Neural cell (in vitro differentiated cells): ENCODE data around the gene ATP1B2. TPM values are rescaled to one million over a fixed set of nuclear protein-coding genes. Genes with fewer than 3 reads are reported as not detected.

Experiments
- H2AFZ ChIP-seq: fragments of 200-600, 300-800 bp; sonication (generic), shearing (Covaris generic); 2 replicates; pipeline ENCODE4 v1.6.0; 2014; ENCODE audit warnings: low read depth, mild to moderate bottlenecking, antibody characterized with exemption, low read length, moderate library complexity
- H3F3A ChIP-seq: fragments of 200-600 bp; shearing (Covaris generic); 2 replicates; pipeline ENCODE4 v1.6.1; 2016; ENCODE audit warnings: mild to moderate bottlenecking, moderate library complexity, mixed read lengths, antibody characterized with exemption, low read length; ENCODE audit not compliant: insufficient read depth, poor library complexity, severe bottlenecking
- H3K27ac ChIP-seq: fragments of 200-600, 300-800 bp; sonication (generic), shearing (Covaris generic); 2 replicates; pipeline ENCODE4 v1.5.1; 2014; ENCODE audit warnings: mild to moderate bottlenecking, low read length, moderate library complexity
- H3K27me3 ChIP-seq: fragments of 300-800, 200-600 bp; sonication (generic), shearing (Covaris generic); 2 replicates; pipeline ENCODE4 v1.6.0; 2014; ENCODE audit warnings: mild to moderate bottlenecking, low read depth, low read length, moderate library complexity; ENCODE audit not compliant: insufficient read depth
- H3K36me3 ChIP-seq: fragments of 300-800, 200-600 bp; sonication (generic), shearing (Covaris generic); 2 replicates; pipeline ENCODE4 v1.5.1; 2014; ENCODE audit warnings: mild to moderate bottlenecking, antibody characterized with exemption, low read length, moderate library complexity; ENCODE audit not compliant: insufficient read depth
- H3K4me2 ChIP-seq: fragments of 300-800, 200-600 bp; sonication (generic), shearing (Covaris generic); 2 replicates; pipeline ENCODE4 v1.6.0; 2014; ENCODE audit warnings: mild to moderate bottlenecking, low read length
- H3K4me3 ChIP-seq: fragments of 300-800, 200-600 bp; sonication (generic), shearing (Covaris generic); 2 replicates; pipeline ENCODE4 v1.5.1; 2014; ENCODE audit warnings: mild to moderate bottlenecking, low read length, moderate library complexity
- H3K79me2 ChIP-seq: fragments of 200-600 bp; shearing (Covaris generic); replicated peaks from 2 replicates; pipeline ENCODE4 v1.6.0; 2014; ENCODE audit warnings: mild to moderate bottlenecking, low read length, moderate library complexity; ENCODE audit not compliant: insufficient read depth
- H3K9ac ChIP-seq: fragments of 300-800, 200-600 bp; sonication (generic), shearing (Covaris generic); 2 replicates; pipeline ENCODE4 v1.6.1; 2016; ENCODE audit warnings: mild to moderate bottlenecking, low read length, mixed read lengths
- H3K9me2 ChIP-seq: fragments of 200-600 bp; shearing (Covaris generic); 2 replicates; pipeline ENCODE4 v1.6.1; 2016; ENCODE audit warnings: mild to moderate bottlenecking, low read length, mixed read lengths; ENCODE audit not compliant: insufficient read depth
- H3K9me3 ChIP-seq: fragments of 200-600, 300-800 bp; sonication (generic), shearing (Covaris generic); 2 replicates; pipeline ENCODE4 v1.6.1; 2016; ENCODE audit warnings: mild to moderate bottlenecking, mixed run types, low read length, moderate library complexity, mixed read lengths
- H4K20me1 ChIP-seq: fragments of 200-600 bp; shearing (Covaris generic); 2 replicates; pipeline ENCODE4 v1.6.1; 2016; ENCODE audit warnings: mild to moderate bottlenecking, mixed run types; ENCODE audit not compliant: insufficient read depth
- EP300 ChIP-seq: fragments of 450-650 bp; conservative IDR thresholded peaks from 2 replicates; pipeline ENCODE4 v1.6.1; 2014; ENCODE audit warnings: antibody characterized with exemption, mild to moderate bottlenecking, moderate library complexity; ENCODE audit not compliant: poor library complexity, severe bottlenecking
- EZH2 ChIP-seq: fragments of 200-600, 300-800 bp; shearing (Covaris generic), sonication (generic); IDR thresholded peaks from 2 replicates; pipeline ENCODE4 v1.6.1; 2014; ENCODE audit warnings: antibody characterized with exemption, low read length, borderline replicate concordance, mild to moderate bottlenecking; ENCODE audit not compliant: insufficient read depth, poor library complexity, severe bottlenecking
- MXI1 ChIP-seq: fragments of 450-650 bp; conservative IDR thresholded peaks from 2 replicates; pipeline ENCODE4 v1.6.1; 2014; ENCODE audit warnings: antibody characterized with exemption, mild to moderate bottlenecking; ENCODE audit not compliant: poor library complexity, severe bottlenecking
- POLR2AphosphoS5 ChIP-seq: IDR thresholded peaks from 2 replicates; pipeline ENCODE4 v1.6.1; 2012
- RAD21 ChIP-seq: fragments of 450-650 bp; conservative IDR thresholded peaks from 2 replicates; pipeline ENCODE4 v1.6.1; 2014; ENCODE audit warnings: antibody characterized with exemption, mild to moderate bottlenecking, moderate library complexity
- REST ChIP-seq: IDR thresholded peaks from 2 replicates; pipeline ENCODE4 v1.6.1; 2012; ENCODE audit warnings: borderline replicate concordance
- SMC3 ChIP-seq: fragments of 450-650 bp; conservative IDR thresholded peaks from 2 replicates; pipeline ENCODE4 v1.6.1; 2014; ENCODE audit warnings: antibody characterized with exemption, mild to moderate bottlenecking, moderate library complexity; ENCODE audit not compliant: poor library complexity
- TAF1 ChIP-seq: IDR thresholded peaks from 2 replicates; pipeline ENCODE4 v1.6.1; 2012; ENCODE audit warnings: low read depth
- polyA plus RNA-seq: library from polyadenylated mRNA; depleted of rRNA; stranded (reverse); fragments of >200 nt; gene quantifications from 2 replicates; pipeline ENCODE4 v1.2.3, GENCODE V29; 2014
- TF ChIP-seq, protein P1 (sequence below): fragments of 450-650 bp; IDR thresholded peaks from 2 replicates; pipeline ENCODE4 v1.5.1; 2014; ENCODE audit warnings: antibody characterized with exemption, mild to moderate bottlenecking, moderate library complexity; ENCODE audit not compliant: poor library complexity, severe bottlenecking

ATP1B2 gene
- polyA plus RNA-seq, 1 donor from 2014 or later = 4.2 TPM

DNA sequence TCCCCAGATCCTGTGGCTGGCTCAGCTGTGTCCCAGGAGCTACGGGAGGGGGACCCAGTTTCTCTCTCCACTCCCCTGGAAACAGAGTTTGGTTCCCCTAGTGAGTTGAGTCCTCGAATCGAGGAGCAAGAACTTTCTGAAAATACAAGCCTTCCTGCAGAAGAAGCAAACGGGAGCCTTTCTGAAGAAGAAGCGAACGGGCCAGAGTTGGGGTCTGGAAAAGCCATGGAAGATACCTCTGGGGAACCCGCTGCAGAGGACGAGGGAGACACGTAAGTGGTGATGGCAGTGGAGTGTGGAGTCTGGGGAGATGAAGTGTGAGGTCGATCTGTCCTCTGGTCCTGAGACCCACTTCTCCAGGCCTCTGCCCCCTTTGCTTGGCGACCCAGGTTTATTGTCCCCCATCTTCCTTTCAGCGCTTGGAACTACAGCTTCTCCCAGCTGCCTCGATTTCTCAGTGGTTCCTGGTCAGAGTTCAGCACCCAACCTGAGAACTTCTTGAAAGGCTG is 38.1 kb downstream of the ATP1B2 start:
- TF ChIP-seq, protein P1, sequence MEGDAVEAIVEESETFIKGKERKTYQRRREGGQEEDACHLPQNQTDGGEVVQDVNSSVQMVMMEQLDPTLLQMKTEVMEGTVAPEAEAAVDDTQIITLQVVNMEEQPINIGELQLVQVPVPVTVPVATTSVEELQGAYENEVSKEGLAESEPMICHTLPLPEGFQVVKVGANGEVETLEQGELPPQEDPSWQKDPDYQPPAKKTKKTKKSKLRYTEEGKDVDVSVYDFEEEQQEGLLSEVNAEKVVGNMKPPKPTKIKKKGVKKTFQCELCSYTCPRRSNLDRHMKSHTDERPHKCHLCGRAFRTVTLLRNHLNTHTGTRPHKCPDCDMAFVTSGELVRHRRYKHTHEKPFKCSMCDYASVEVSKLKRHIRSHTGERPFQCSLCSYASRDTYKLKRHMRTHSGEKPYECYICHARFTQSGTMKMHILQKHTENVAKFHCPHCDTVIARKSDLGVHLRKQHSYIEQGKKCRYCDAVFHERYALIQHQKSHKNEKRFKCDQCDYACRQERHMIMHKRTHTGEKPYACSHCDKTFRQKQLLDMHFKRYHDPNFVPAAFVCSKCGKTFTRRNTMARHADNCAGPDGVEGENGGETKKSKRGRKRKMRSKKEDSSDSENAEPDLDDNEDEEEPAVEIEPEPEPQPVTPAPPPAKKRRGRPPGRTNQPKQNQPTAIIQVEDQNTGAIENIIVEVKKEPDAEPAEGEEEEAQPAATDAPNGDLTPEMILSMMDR = no peak
- TF ChIP-seq MXI1 (no peak), REST (no peak), EZH2 (no peak), RAD21 (no peak), EP300 (no peak), TAF1 (no peak), SMC3 (no peak), POLR2AphosphoS5 (no peak)
- Histone ChIP-seq H2AFZ (peak overlapping the region; percentile 51), H3K27me3 (no peaks in the 10 kb centered on the region), H3K79me2 (peaks cover 30% of the 10 kb centered on the region), H3K9me3 (no peaks in the 10 kb centered on the region), H3K4me3 (peak overlapping the region; percentile 96), H3K9me2 (no peaks in the 10 kb centered on the region), H3K9ac (peak overlapping the region; percentile 69), H4K20me1 (no peaks in the 10 kb centered on the region), H3K36me3 (no peaks in the 10 kb centered on the region), H3K27ac (peak overlapping the region; percentile 46), H3K4me2 (peak overlapping the region; percentile 94), H3F3A (peaks cover 5% of the 10 kb centered on the region)

- Histone ChIP-seq H3K27me3 (no peaks in the 10 kb centered on the region), H4K20me1 (no peaks in the 10 kb centered on the region), H3F3A (no peaks in the 10 kb centered on the region), H3K27ac (no peak overlapping the region), H3K9me2 (no peaks in the 10 kb centered on the region), H3K4me2 (no peak overlapping the region), H3K36me3 (no peaks in the 10 kb centered on the region), H3K9me3 (no peaks in the 10 kb centered on the region), H3K79me2 (no peaks in the 10 kb centered on the region), H3K9ac (no peak overlapping the region), H2AFZ (no peak overlapping the region), H3K4me3 (no peak overlapping the region)
- no peak for TF ChIP-seq EP300
- no peak for TF ChIP-seq TAF1
- no peak for TF ChIP-seq EZH2
- no peak for TF ChIP-seq POLR2AphosphoS5
These were observed 44.9 kb downstream of the ATP1B2 start for GRCh38 chr17:7695586-7695985.
